ENCODE data around the gene MVD. TPM values are rescaled to one million over a fixed set of nuclear protein-coding genes. Genes with fewer than 3 reads are reported as not detected.

The MVD gene
- total and polyA plus RNA-seq, 2 of the 13 experiments (the other 11 are each of a cell fraction or from before 2014, with no cell fraction given), result 28.1 to 187 TPM

DNA sequence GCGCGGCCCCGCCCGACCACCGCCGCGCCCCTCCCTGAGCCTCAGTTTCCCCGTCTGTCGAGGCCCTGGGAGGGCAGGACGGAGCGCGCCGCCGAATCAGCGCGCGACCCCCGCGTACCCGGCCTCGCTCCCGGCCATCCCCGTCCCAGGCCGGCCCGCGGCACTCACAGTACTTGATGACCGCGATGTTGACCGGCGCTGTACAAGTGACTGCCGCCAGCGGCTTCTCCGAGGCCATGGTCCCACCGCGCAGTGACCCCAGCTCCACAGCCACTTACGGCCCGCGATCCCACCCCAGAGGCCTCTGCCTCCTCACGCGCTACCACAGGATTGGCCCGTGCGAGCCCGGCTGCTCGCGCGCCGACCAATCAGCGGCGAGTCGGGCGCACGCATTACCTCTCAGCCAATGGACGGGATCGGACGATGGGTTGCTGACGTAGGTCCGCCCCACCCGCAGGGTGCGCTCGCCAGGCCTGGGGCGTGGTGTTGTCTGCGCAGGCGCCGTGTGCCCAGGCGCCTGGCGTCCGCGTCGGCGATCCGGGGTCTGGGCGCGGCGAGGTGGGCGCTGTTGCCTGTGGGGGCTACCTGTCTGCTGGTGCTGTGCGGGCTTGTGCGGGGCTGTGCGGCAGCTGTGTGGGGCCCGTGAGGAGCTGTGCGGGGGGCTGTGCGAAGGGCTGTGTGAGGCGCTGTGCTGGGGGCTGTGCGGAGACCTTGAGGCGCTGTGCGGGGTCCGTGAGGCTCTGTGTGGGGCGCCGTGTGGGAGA, at the start of gene MVD (continued):
- TF ChIP-seq, protein P1, sequence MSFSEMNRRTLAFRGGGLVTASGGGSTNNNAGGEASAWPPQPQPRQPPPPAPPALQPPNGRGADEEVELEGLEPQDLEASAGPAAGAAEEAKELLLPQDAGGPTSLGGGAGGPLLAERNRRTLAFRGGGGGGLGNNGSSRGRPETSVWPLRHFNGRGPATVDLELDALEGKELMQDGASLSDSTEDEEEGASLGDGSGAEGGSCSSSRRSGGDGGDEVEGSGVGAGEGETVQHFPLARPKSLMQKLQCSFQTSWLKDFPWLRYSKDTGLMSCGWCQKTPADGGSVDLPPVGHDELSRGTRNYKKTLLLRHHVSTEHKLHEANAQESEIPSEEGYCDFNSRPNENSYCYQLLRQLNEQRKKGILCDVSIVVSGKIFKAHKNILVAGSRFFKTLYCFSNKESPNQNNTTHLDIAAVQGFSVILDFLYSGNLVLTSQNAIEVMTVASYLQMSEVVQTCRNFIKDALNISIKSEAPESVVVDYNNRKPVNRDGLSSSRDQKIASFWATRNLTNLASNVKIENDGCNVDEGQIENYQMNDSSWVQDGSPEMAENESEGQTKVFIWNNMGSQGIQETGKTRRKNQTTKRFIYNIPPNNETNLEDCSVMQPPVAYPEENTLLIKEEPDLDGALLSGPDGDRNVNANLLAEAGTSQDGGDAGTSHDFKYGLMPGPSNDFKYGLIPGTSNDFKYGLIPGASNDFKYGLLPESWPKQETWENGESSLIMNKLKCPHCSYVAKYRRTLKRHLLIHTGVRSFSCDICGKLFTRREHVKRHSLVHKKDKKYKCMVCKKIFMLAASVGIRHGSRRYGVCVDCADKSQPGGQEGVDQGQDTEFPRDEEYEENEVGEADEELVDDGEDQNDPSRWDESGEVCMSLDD (CRISPR knock-in tag; IDR thresholded peaks at IDR 0.05; ENCODE audit: borderline replicate concordance), result no peak; the same call in none of the 2 replicates
- TF ChIP-seq ZNF292 (CRISPR knock-in tag; IDR thresholded peaks at IDR 0.05; ENCODE audit: borderline replicate concordance, low read depth) (no peak), ZNF496 (CRISPR knock-in tag; IDR thresholded peaks at IDR 0.05; ENCODE audit: insufficient replicate concordance) (no peak), ZNF207 (IDR thresholded peaks at IDR 0.05; ENCODE audit: borderline replicate concordance) (no peak), NR1H2 (CRISPR knock-in tag; IDR thresholded peaks at IDR 0.05; ENCODE audit: borderline replicate concordance, low read depth) (0 out of 2 replicates have a peak, but pooled peaks have one; percentile 4), ZNF180 (CRISPR knock-in tag; IDR thresholded peaks at IDR 0.05; ENCODE audit: borderline replicate concordance, low read depth) (0 out of 2 replicates have a peak, but pooled peaks have one; percentile 37), ZNF382 (CRISPR knock-in tag; IDR thresholded peaks at IDR 0.05; ENCODE audit: borderline replicate concordance) (no peak), FOXK2 (IDR thresholded peaks at IDR 0.05) (no peak), CREB1 (IDR thresholded peaks at IDR 0.05) (peak; percentile 97), CREB1 (CRISPR knock-in tag; IDR thresholded peaks at IDR 0.05) (peak; percentile 92), ZNF761 (CRISPR knock-in tag; conservative IDR thresholded peaks at IDR 0.05) (peak; percentile 66; the same call in 1 of the 2 replicates), ZSCAN20 (CRISPR knock-in tag; IDR thresholded peaks at IDR 0.05; ENCODE audit: borderline replicate concordance) (no peak), ZNF510 (CRISPR knock-in tag; IDR thresholded peaks at IDR 0.05; ENCODE audit: low read depth) (peak; percentile 57; the same call in 1 of the 2 replicates)
- TF ChIP-seq, protein P2, sequence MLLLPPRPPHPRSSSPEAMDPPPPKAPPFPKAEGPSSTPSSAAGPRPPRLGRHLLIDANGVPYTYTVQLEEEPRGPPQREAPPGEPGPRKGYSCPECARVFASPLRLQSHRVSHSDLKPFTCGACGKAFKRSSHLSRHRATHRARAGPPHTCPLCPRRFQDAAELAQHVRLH (CRISPR knock-in tag; IDR thresholded peaks at IDR 0.05; ENCODE audit: borderline replicate concordance, low read depth), result peak; percentile 97
- TF ChIP-seq, protein P3, sequence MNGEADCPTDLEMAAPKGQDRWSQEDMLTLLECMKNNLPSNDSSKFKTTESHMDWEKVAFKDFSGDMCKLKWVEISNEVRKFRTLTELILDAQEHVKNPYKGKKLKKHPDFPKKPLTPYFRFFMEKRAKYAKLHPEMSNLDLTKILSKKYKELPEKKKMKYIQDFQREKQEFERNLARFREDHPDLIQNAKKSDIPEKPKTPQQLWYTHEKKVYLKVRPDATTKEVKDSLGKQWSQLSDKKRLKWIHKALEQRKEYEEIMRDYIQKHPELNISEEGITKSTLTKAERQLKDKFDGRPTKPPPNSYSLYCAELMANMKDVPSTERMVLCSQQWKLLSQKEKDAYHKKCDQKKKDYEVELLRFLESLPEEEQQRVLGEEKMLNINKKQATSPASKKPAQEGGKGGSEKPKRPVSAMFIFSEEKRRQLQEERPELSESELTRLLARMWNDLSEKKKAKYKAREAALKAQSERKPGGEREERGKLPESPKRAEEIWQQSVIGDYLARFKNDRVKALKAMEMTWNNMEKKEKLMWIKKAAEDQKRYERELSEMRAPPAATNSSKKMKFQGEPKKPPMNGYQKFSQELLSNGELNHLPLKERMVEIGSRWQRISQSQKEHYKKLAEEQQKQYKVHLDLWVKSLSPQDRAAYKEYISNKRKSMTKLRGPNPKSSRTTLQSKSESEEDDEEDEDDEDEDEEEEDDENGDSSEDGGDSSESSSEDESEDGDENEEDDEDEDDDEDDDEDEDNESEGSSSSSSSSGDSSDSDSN (CRISPR knock-in tag; IDR thresholded peaks at IDR 0.05), result peak; percentile 85
- TF ChIP-seq, protein P4, sequence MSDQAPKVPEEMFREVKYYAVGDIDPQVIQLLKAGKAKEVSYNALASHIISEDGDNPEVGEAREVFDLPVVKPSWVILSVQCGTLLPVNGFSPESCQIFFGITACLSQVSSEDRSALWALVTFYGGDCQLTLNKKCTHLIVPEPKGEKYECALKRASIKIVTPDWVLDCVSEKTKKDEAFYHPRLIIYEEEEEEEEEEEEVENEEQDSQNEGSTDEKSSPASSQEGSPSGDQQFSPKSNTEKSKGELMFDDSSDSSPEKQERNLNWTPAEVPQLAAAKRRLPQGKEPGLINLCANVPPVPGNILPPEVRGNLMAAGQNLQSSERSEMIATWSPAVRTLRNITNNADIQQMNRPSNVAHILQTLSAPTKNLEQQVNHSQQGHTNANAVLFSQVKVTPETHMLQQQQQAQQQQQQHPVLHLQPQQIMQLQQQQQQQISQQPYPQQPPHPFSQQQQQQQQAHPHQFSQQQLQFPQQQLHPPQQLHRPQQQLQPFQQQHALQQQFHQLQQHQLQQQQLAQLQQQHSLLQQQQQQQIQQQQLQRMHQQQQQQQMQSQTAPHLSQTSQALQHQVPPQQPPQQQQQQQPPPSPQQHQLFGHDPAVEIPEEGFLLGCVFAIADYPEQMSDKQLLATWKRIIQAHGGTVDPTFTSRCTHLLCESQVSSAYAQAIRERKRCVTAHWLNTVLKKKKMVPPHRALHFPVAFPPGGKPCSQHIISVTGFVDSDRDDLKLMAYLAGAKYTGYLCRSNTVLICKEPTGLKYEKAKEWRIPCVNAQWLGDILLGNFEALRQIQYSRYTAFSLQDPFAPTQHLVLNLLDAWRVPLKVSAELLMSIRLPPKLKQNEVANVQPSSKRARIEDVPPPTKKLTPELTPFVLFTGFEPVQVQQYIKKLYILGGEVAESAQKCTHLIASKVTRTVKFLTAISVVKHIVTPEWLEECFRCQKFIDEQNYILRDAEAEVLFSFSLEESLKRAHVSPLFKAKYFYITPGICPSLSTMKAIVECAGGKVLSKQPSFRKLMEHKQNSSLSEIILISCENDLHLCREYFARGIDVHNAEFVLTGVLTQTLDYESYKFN (CRISPR knock-in tag; conservative IDR thresholded peaks at IDR 0.05), result peak; percentile 56
- TF ChIP-seq, protein P5, sequence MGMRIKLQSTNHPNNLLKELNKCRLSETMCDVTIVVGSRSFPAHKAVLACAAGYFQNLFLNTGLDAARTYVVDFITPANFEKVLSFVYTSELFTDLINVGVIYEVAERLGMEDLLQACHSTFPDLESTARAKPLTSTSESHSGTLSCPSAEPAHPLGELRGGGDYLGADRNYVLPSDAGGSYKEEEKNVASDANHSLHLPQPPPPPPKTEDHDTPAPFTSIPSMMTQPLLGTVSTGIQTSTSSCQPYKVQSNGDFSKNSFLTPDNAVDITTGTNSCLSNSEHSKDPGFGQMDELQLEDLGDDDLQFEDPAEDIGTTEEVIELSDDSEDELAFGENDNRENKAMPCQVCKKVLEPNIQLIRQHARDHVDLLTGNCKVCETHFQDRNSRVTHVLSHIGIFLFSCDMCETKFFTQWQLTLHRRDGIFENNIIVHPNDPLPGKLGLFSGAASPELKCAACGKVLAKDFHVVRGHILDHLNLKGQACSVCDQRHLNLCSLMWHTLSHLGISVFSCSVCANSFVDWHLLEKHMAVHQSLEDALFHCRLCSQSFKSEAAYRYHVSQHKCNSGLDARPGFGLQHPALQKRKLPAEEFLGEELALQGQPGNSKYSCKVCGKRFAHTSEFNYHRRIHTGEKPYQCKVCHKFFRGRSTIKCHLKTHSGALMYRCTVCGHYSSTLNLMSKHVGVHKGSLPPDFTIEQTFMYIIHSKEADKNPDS (CRISPR knock-in tag; IDR thresholded peaks at IDR 0.05), result no peak

Data from HepG2 (cell line).